GM19193 (cell line): Measurements from ENCODE around the gene NKX1-2.

Experiments
- POLR2A ChIP-seq: IDR thresholded peaks from 4 replicates; pipeline ENCODE4 v1.6.1; 2011; ENCODE audit not compliant: insufficient read depth, insufficient read length; ENCODE audit errors: extremely low read depth

Gene NKX1-2

DNA sequence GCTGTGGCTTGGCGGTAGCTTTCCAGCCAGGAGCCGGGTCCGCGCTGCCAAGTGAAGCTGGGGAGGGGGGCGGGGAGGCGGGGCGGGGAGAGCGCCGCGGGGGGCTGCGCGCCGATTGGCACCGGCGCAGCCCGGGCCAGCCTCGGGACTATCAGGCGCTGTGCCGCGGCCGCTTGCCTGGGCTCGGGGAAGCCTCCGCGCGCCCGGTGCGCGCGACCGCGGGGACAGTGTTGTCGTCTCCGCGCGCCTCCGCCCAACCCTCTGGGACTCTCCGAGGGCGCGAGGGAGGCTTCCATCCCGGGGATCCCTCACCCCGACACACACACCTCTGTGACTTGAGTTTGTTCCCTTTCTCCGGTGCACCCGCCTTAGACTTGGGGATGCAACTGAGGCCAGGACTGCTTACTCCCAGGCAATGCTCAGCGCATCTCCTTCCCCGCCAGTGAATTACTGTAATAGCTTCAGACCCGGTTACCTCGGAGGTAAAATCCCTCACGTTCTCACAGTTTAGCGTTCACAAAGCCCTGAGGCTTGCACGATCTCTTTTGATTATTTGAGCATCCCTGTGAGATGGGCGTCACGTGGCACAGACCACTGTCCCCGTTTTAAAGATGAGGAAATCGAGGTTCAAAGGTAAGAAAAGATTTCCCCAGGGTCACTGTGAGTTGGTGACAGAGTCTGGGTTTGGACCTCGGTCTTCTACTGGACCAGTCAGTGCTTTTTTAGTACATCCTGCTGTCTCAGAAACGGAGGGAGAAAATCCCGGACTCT, at the start of gene NKX1-2:
Gene NKX1-2 (minus strand): TSS at position 24 of the 771 bp plus-strand sequence. CDS start 92 bp downstream, outside the sequence.
- no peak for TF ChIP-seq POLR2A

DNA sequence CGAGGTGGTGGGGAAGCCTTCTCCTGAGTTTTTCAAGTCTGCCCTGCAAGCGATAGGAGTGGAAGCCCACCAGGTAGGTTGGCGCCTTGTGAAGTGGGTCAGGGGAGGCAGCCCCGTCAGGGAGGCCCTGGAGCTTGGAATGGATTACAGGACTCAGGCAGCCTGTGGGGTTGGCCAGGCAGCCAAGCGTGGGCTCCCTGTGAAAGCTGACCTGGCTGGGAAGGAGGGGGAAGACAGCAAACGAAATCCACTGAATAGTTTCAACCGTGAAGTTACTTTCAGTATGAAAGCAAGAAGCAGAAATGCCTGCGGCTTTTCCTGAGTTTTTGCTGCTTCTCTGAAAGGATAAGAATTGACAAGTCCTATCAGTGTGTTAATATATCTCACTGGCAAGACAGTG, 48.2 kb upstream of the NKX1-2 start:
- no peak for TF ChIP-seq POLR2A

DNA sequence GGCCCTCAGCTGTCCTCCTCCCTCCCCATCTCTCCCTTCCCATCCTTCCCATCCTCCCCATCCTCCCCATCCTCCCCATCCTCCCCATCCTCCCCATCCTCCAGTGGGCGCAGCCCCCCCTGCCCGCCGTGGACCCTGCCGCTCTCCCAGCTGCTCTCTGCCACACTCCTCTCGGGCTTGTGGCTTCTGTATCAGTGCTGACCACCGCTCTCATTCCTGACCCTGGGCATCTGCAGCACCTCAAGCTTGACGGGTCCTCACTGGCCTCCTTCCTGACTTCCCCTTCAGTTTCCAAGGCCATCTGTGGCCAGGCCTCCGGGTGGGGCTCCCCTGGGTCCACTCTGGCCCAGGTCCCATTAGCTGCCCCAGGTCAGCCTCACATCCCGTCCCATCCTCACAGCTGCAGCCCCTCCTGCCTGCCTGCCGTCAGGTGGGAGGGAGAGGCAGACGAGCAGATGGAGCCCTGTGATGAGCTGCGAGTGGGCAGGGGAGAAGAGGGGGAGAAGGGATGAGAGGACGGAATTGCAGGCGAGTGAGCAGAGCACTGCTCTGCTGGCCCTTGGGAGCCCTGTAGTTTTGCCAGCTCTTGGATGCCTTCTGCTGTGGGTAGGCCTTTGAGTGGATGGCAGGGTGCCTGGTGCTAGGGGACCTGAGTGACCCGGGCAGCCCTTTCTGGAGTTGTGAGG, 47.5 kb upstream of the NKX1-2 start:
- no peak for TF ChIP-seq POLR2A

DNA sequence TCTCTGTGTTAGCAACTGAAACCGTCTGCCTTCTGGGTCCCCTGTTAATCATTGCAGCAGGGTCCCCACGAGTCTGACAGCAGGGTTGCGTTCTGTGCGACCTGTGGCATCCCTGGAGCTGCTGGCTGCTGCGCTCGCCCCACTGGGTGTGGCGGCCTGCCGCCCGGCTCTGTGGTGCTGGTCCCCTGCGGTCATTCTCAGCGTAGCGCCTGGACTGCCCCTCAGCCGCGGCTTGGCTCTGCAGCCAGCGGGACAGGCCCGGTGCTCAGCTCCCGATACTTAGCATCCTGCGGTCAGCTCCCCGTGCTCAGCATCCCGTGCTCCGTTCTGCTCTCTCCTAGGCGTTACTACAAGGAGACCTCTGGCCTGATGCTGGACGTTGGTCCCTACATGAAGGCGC, 46.8 kb upstream of the NKX1-2 start:
- TF ChIP-seq POLR2A: no peak

DNA sequence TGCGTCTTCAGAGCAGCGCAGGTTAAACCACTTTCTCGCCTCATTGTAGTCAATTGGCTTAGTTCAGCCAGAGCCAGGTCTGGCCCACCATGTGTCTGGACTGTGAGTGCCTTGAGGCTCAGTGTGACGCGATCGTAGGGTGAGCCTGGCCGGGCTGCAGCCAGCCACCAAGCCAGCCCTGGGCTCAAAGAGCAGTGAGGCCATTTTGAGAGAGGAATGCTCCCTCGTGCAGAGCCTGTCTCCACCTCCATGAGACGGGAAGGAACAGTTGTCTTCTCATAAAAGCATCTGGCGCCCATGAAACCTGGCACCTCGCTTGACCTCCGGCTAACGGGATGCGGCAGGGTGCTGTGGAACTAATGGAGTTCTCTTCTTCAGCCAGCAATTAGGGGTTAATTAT, 46.3 kb upstream of the NKX1-2 start:
- no peak for TF ChIP-seq POLR2A

DNA sequence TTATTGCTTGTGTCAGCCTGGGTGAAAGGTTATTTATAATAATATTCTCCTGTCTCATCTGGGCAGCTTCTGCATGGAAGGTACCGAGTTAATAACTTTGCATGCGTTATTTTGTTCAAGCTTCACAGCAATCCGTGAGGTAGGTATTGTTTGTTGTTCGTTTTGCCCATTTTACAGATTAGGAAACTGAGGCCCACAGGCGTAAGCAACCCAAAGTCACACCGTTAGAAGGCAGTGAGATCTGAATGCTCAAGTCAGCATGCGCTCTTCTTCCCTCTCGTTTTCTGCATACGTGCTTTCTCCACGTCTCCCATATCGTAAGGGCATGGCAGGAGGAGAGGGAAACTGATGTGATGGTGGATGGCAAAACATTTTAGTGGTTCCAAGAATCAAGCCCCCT, 45.9 kb upstream of the NKX1-2 start:
- TF ChIP-seq POLR2A: no peak

DNA sequence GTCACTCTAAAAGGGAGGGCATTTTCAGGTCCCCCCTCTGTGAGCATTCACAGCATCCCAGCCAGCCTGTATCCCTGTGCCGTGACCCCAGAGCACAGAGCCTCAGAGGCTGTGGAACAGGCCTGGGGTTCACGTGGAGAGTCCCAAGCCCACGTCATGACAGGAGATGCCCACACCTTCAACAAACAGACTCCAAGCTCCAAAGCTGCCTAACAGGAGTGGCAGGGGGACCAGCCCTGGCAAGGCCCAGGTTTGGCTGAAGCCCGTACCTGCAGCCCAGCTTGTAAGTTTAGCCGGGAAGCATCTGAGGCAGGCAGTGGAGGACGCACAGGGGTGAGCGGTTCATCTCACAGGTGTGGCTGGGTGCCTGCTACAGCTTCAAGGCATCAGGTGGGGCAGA, 45.3 kb upstream of the NKX1-2 start:
- no peak for TF ChIP-seq POLR2A

DNA sequence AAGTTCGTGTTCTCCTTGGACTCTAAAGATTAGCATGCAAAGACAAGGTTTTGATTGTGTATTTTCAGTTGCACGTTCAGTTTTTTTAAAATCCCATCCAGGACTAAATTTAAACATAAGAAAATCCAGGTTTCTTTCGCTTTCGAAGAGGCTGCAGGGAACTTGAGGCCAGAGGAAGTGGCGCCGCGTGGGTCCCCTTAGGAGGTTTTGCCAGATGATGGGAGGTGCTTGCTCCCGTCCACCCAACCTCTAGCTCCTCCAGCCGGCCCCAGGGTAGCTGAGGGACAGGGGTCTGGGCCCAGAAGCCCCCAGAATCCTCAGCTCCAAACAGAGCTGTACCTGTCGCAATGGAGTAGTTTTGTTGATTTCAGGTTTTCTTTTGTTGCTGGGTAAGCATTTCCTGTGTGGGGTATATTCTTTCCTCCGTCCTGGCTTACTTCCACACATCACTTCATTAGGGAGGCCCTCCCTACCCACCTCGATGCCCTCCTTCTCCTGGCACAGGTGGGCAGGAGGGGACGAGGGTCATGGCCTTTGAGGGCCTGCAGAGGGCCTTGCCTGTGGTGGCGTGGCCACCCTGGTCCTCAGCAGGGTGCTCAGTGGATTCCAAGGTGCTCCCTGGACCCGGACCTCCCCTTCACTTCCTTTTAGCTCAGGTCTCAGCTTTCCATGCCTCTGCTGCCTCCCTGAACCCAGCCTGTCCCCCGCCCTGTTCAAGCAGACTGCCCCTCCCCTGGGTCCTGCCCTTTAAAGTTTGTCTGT, 44.4 kb upstream of the NKX1-2 start:
- TF ChIP-seq POLR2A: no peak

DNA sequence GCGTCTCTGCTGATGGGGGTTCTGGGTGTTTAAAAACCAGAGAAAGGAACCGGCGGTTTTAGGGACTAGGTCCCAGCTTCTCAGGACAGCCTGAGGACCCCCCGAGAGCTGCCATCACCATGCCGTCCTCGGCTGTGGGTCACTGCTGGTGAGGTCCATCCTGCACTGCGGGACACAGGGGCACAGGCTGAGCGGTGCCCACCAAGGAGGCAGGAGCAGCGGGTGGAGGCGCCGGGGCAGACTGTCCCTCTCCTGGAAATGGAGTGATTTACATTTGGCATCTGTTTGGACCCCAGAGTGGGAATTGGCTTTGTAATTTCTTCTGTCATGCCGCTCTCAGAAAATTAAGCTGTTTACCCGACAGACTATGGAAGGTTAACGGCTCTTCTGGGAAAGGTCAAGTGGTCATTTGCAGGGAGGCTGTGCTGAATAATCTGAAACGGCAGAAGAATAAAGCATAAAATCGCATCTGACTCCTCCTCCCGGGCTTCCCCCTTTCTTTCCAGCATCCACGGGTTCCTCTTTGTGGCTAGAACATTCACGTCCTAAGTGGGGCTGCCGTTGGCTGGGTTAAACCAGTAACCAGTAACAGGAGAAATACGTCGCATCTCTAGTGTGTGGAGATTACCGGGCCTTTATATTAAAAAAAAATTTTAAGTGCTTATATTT, 43.5 kb upstream of the NKX1-2 start:
- no peak for TF ChIP-seq POLR2A

DNA sequence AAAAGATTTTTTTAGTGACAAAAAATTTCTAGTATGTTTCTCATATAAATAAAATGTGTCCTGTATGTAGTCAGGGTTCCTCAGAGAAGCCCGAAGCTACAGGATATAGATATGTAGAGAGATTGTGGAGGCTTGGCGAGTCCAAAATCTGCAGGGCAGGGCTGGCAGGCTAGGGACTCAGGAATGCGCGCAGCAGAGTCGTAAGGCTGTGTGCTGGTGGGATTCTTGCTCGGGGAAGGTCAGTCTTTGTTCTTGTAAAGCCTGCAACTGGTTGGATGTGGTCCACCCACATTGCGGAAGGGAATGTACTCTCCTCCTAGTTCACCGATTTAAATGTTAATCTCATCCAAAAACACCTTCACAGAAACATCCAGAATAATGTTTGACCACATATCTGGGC, 42.4 kb upstream of the NKX1-2 start:
- no peak for TF ChIP-seq POLR2A

DNA sequence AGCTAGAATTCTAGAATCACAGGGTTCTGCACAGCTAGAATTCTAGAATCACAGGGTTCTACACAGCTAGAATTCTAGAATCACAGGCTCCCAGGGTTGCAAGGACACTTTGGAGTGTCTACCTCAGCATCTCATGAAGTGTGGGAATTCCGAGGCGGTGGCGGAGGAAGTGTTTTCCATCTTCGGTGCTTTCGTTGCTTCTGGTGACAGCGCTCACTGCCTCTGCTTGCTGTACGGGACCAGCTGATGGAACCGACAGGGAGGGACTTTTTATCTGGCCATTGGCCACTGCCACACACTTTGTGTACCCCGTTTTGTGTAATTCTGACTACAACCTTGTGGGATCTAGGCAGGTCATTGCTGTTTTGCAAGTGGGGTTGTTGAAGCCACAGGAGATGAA, 41.3 kb upstream of the NKX1-2 start:
- TF ChIP-seq POLR2A: no peak

DNA sequence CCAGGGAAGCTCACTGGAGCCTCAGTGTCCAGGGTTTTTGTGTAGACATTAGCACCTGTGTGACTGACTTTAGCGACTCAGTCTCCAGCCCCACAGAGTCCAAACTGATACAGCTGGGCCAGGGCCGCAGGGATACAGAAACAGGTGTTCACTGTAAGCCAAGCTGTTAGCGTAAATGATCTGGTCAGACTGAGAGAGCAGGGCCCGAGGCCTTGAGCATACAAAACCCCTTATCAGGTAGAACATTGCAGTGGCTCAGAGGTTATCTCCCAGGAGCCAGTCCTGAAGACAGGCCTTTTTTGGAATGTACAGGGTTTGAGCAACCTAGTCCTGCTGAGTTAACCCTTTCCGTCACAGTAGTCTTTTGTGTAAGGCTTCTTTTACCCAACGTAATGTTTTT, 36.8 kb upstream of the NKX1-2 start:
- TF ChIP-seq POLR2A: no peak

DNA sequence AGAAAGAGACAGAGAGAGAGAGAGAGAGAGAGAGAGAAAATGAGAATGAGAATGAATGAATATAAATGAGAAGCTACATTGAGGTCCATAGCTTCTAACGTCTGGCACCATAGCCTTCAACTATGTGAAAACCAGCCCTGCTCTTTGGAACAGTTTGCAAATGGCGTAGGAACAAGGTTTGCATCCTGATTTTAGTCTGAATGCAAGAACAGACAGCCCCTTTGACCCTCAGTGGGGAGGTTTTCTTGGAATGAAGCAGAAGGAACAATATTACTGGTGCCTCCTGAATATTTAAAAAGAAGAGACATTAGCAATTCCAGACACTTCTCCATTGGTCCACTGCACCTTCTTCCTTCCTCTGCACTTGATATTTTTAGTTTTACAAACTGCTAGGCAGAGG, 34.8 kb upstream of the NKX1-2 start:
- TF ChIP-seq POLR2A: no peak

DNA sequence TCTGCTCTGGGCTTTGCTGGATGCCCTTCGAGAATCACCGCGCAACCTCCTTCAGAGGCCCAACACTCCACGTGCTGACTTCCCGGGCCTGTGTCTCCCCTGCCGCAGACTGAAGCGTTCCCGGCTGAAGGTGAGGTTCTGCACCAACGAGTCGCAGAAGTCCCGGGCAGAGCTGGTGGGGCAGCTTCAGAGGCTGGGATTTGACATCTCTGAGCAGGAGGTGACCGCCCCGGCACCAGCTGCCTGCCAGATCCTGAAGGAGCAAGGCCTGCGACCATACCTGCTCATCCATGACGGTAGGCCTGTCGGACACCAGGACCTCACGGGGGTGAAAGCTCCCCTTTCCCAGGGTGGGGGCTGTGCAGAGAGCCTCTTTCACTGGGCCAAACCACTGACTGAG, 34.2 kb upstream of the NKX1-2 start:
- no peak for TF ChIP-seq POLR2A

DNA sequence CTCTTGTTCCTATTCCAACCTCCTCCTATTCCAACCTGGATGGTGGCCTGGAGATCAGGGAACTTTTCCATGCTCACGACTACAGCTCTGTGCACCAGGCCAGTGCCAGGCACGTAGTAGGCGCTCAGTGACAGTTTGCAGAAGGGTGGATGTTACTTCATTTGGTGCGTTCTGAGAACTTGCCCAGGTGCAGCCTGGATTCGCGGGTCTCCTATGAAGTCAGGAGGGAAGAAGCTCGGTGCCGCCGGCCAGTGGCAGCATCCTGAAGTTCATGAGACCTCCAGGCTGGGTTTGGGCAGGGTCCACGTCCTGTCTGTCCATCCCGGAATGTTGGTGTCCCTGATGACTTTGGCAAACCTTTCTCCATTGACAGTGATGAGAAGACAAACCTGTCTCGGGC, 33.0 kb upstream of the NKX1-2 start:
- TF ChIP-seq POLR2A: no peak
